Activated B cell treated with CpG ODN at 0.5 μM for 24 hours (primary cell): Measurements from ENCODE around the gene C11orf91. TPM values are rescaled to one million over a fixed set of nuclear protein-coding genes. Genes with fewer than 3 reads are reported as not detected.

Experiments
- ATAC-seq: fragments of 200-7000 bp; cut with Tn5 transposase; one replicate; pipeline ENCODE4 v1.10.0; 2021; ENCODE audit warnings: low read depth, mild to moderate bottlenecking, moderate library complexity
- CTCF ChIA-PET: fragments of 350-600 bp; sonication (Branson Sonifier 250); formaldehyde crosslinking; loops from one replicate; lab custom pipeline; 2021; ENCODE audit warnings: antibody characterized with exemption; lab: Charles Lee
- POLR2A ChIA-PET: fragments of 350-600 bp; sonication (Branson Sonifier 250); formaldehyde crosslinking; loops from one replicate; lab custom pipeline; 2021; ENCODE audit warnings: antibody characterized with exemption; lab: Charles Lee
- DNase-seq: peaks from one replicate; pipeline ENCODE4 v3.0.0; 2022
- H3K27ac Mint-ChIP-seq: one replicate; pipeline ENCODE4 v1.8.0; 2020; ENCODE audit warnings: mixed read lengths
- H3K27me3 Mint-ChIP-seq: one replicate; pipeline ENCODE4 v1.8.0; 2021; ENCODE audit warnings: mixed read lengths
- H3K36me3 Mint-ChIP-seq: one replicate; pipeline ENCODE4 v1.8.0; 2021; ENCODE audit warnings: low read depth, mixed read lengths
- H3K4me1 Mint-ChIP-seq: one replicate; pipeline ENCODE4 v1.8.0; 2021; ENCODE audit warnings: mixed read lengths
- H3K4me3 Mint-ChIP-seq: one replicate; pipeline ENCODE4 v1.8.0; 2020; ENCODE audit warnings: mild to moderate bottlenecking, mixed read lengths
- H3K9me3 Mint-ChIP-seq: one replicate; pipeline ENCODE4 v1.8.0; 2020; ENCODE audit warnings: mixed read lengths
- CTCF ChIP-seq: fragments of 200-600 bp; IDR thresholded peaks from one replicate; pipeline ENCODE4 v1.8.0; 2022; ENCODE audit warnings: antibody characterized with exemption, mild to moderate bottlenecking
- intact Hi-C: fragments of 100-400 bp; cut with micrococcal nuclease; formaldehyde crosslinking; loops from one replicate; pipeline ENCODE4 v1.15.1; 2024
- total RNA-seq: library from RNA; stranded (reverse); gene quantifications from 2 replicates; pipeline ENCODE4 v1.2.3, GENCODE V29; 2022

The C11orf91 gene
- total RNA-seq, 1 donor from 2014 or later = 0.49 TPM

- intact Hi-C loops = loop anchor here (1.0 kb wide), 3 partner anchors 26 to 380 kb away; no protein-coding TSS in a partner anchor
- peaks cover 2% of the 10 kb centered on the region for H3K4me1 Mint-ChIP-seq
- POLR2A ChIA-PET = interaction anchor here (1.0 kb wide), 1 partner anchor 40 kb away, joined by 5 read pairs; no protein-coding TSS in a partner anchor
- peaks cover 33% of the 10 kb centered on the region for H3K36me3 Mint-ChIP-seq
- DNase-seq (no peak), ATAC-seq (no peak)
- H3K4me3 Mint-ChIP-seq = no peak overlapping the region
- TF ChIP-seq CTCF = no peak
- CTCF ChIA-PET = interaction anchor here (0.6 to 3.6 kb wide), 28 partner anchors 9 to 784 kb away, joined by 3 to 81 read pairs (median 5); partner anchors contain the start of genes CSTF3 and FBXO3
- no peaks in the 10 kb centered on the region for H3K27me3 Mint-ChIP-seq
- H3K9me3 Mint-ChIP-seq = no peaks in the 10 kb centered on the region
- H3K27ac Mint-ChIP-seq = no peak overlapping the region
Observed at GRCh38 chr11:33741806-33742205, 41.2 kb upstream of the C11orf91 start.

- POLR2A ChIA-PET = interaction anchor here (0.6 to 2.6 kb wide), 3 partner anchors 37 to 1209 kb away, joined by 4 to 15 read pairs (median 10); partner anchors contain the start of genes C11orf91 and FBXO3
- intact Hi-C loops = loop anchor here (2.0 to 10.0 kb wide), 5 partner anchors 355 to 843 kb away; partner anchors contain the start of genes CSTF3, HIPK3 and QSER1
- no peak overlapping the region for H3K27ac Mint-ChIP-seq
Observed at GRCh38 chr11:33737362-33737821, 36.8 kb upstream of the C11orf91 start.

GRCh38 chr11:33736148-33736812 lies 35.7 kb upstream of the C11orf91 start, which contains the start of gene CD59:
Gene CD59 (minus strand): TSS chr11:33736423. CDS start chr11:33722445, 13,978 bp downstream.
- ATAC-seq (peak; percentile 81), DNase-seq (peak; percentile 82)
- no peaks in the 10 kb centered on the region for H3K27me3 Mint-ChIP-seq
- TF ChIP-seq CTCF = no peak
- POLR2A ChIA-PET = interaction anchor here (0.6 to 2.6 kb wide), 11 partner anchors 11 to 618 kb away, joined by 3 to 15 read pairs (median 4); partner anchors contain the start of genes C11orf91 and FBXO3
- intact Hi-C loops = loop anchor here (1.0 to 10.0 kb wide), 7 partner anchors 36 to 841 kb away; partner anchors contain the start of genes C11orf91, CSTF3, FBXO3 and HIPK3
- CTCF ChIA-PET = interaction anchor here (1.4 kb wide), 1 partner anchor 193 kb away, joined by 4 read pairs; no protein-coding TSS in a partner anchor
- peak within 1 kb of the TSS; percentile 88 for H3K4me3 Mint-ChIP-seq
- peaks cover 39% of the 10 kb centered on the region for H3K4me1 Mint-ChIP-seq
- peaks cover 6% of the 10 kb centered on the region for H3K36me3 Mint-ChIP-seq
- peak within 1 kb of the TSS; percentile 81 for H3K27ac Mint-ChIP-seq
- H3K9me3 Mint-ChIP-seq = no peaks in the 10 kb centered on the region

More at GRCh38 chr11:33737362-33737821, 36.8 kb upstream of the C11orf91 start:
- Mint-ChIP-seq H3K9me3 (no peaks in the 10 kb centered on the region), H3K4me1 (peaks cover 29% of the 10 kb centered on the region), H3K36me3 (peaks cover 6% of the 10 kb centered on the region), H3K27me3 (no peaks in the 10 kb centered on the region), H3K4me3 (no peak overlapping the region)
- ATAC-seq (no peak), DNase-seq (no peak)
- TF ChIP-seq CTCF = no peak
- CTCF ChIA-PET = interaction anchor here (1.0 to 1.4 kb wide), 2 partner anchors 21 to 195 kb away, joined by 4 to 7 read pairs; no protein-coding TSS in a partner anchor

- TF ChIP-seq CTCF = no peak
- ChIA-PET POLR2A (interaction anchor here (0.7 to 2.6 kb wide), 6 partner anchors 19 to 617 kb away, joined by 3 to 15 read pairs (median 4); partner anchors contain the start of genes C11orf91 and FBXO3), CTCF (interaction anchor here (1.4 kb wide), 1 partner anchor 193 kb away, joined by 4 read pairs; no protein-coding TSS in a partner anchor)
- ATAC-seq (peak; percentile 67), DNase-seq (peak; percentile 52)
- Mint-ChIP-seq H3K4me1 (peaks cover 39% of the 10 kb centered on the region), H3K27me3 (no peaks in the 10 kb centered on the region), H3K27ac (peak overlapping the region; percentile 81), H3K4me3 (peak overlapping the region; percentile 88), H3K9me3 (no peaks in the 10 kb centered on the region), H3K36me3 (peaks cover 6% of the 10 kb centered on the region)
- intact Hi-C loops = loop anchor here (1.0 to 10.0 kb wide), 7 partner anchors 35 to 841 kb away; partner anchors contain the start of genes C11orf91, CSTF3, FBXO3 and HIPK3
Observed at GRCh38 chr11:33735271-33736147, 34.9 kb upstream of the C11orf91 start.
